ENCODE data around the gene ARMH2. TPM values are rescaled to one million over a fixed set of nuclear protein-coding genes. Genes with fewer than 3 reads are reported as not detected.

ARMH2 gene
- total and polyA plus RNA-seq, 2 experiments from 2014 or later: not detected

DNA sequence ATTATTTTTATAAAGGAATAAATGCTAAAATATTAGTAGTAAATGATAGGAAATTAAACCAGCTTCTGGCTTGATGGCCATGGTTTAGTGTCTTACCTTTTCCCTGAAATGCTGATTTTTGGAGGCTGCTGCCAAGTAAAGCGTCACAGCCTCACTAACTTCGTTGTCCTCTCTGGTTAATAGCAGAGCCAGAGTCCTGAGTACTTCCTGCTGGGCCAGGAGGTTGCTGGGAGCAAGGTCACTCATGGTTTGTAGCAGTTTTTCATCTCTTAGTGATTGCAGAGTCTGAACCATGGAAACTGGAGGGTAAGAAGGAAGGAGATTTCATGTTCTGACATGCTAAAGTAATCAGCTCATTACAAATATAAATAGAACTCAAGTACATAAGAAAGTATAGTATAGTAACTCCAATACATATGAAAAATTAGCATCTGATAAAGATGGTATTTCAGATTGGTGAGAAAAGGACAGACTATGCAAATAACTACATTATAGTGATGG lies 26.5 kb upstream of the ARMH2 start (continued):
- TF ChIP-seq, protein P1, sequence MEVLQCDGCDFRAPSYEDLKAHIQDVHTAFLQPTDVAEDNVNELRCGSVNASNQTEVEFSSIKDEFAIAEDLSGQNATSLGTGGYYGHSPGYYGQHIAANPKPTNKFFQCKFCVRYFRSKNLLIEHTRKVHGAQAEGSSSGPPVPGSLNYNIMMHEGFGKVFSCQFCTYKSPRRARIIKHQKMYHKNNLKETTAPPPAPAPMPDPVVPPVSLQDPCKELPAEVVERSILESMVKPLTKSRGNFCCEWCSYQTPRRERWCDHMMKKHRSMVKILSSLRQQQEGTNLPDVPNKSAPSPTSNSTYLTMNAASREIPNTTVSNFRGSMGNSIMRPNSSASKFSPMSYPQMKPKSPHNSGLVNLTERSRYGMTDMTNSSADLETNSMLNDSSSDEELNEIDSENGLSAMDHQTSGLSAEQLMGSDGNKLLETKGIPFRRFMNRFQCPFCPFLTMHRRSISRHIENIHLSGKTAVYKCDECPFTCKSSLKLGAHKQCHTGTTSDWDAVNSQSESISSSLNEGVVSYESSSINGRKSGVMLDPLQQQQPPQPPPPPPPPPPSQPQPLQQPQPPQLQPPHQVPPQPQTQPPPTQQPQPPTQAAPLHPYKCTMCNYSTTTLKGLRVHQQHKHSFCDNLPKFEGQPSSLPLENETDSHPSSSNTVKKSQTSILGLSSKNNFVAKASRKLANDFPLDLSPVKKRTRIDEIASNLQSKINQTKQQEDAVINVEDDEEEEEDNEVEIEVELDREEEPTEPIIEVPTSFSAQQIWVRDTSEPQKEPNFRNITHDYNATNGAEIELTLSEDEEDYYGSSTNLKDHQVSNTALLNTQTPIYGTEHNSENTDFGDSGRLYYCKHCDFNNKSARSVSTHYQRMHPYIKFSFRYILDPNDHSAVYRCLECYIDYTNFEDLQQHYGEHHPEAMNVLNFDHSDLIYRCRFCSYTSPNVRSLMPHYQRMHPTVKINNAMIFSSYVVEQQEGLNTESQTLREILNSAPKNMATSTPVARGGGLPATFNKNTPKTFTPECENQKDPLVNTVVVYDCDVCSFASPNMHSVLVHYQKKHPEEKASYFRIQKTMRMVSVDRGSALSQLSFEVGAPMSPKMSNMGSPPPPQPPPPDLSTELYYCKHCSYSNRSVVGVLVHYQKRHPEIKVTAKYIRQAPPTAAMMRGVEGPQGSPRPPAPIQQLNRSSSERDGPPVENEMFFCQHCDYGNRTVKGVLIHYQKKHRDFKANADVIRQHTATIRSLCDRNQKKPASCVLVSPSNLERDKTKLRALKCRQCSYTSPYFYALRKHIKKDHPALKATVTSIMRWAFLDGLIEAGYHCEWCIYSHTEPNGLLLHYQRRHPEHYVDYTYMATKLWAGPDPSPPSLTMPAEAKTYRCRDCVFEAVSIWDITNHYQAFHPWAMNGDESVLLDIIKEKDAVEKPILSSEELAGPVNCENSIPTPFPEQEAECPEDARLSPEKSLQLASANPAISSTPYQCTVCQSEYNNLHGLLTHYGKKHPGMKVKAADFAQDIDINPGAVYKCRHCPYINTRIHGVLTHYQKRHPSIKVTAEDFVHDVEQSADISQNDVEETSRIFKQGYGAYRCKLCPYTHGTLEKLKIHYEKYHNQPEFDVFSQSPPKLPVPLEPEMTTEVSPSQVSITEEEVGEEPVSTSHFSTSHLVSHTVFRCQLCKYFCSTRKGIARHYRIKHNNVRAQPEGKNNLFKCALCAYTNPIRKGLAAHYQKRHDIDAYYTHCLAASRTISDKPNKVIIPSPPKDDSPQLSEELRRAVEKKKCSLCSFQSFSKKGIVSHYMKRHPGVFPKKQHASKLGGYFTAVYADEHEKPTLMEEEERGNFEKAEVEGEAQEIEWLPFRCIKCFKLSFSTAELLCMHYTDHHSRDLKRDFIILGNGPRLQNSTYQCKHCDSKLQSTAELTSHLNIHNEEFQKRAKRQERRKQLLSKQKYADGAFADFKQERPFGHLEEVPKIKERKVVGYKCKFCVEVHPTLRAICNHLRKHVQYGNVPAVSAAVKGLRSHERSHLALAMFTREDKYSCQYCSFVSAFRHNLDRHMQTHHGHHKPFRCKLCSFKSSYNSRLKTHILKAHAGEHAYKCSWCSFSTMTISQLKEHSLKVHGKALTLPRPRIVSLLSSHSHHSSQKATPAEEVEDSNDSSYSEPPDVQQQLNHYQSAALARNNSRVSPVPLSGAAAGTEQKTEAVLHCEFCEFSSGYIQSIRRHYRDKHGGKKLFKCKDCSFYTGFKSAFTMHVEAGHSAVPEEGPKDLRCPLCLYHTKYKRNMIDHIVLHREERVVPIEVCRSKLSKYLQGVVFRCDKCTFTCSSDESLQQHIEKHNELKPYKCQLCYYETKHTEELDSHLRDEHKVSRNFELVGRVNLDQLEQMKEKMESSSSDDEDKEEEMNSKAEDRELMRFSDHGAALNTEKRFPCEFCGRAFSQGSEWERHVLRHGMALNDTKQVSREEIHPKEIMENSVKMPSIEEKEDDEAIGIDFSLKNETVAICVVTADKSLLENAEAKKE (CRISPR knock-in tag; IDR thresholded peaks at IDR 0.05): no peak
- TF ChIP-seq STAT1 (IDR thresholded peaks at IDR 0.05; ENCODE audit: unreplicated experiment): no peak
- TF ChIP-seq CTCF (conservative IDR thresholded peaks at IDR 0.05; ENCODE audit: low read depth in 2 of 2): no peak
- TF ChIP-seq CREB1 (CRISPR knock-in tag; IDR thresholded peaks at IDR 0.05; ENCODE audit: low read depth): no peak
- TF ChIP-seq NANOG (IDR thresholded peaks at IDR 0.05; ENCODE audit: borderline replicate concordance): no peak
- TF ChIP-seq EZH2 (IDR thresholded peaks at IDR 0.05; ENCODE audit: low read depth, unreplicated experiment): no peak

Data from GM23338 (cell line).